Neural cell (in vitro differentiated cells): ENCODE results near the gene NCLN.

Experiments
- CTCF ChIP-seq: fragments of 450-650 bp; IDR thresholded peaks from 2 replicates; pipeline ENCODE4 v1.5.1; 2014; ENCODE audit warnings: antibody characterized with exemption, mild to moderate bottlenecking, moderate library complexity; ENCODE audit not compliant: poor library complexity, severe bottlenecking
- RAD21 ChIP-seq: fragments of 450-650 bp; conservative IDR thresholded peaks from 2 replicates; pipeline ENCODE4 v1.6.1; 2014; ENCODE audit warnings: antibody characterized with exemption, mild to moderate bottlenecking, moderate library complexity
- REST ChIP-seq: IDR thresholded peaks from 2 replicates; pipeline ENCODE4 v1.6.1; 2012; ENCODE audit warnings: borderline replicate concordance
- TAF1 ChIP-seq: IDR thresholded peaks from 2 replicates; pipeline ENCODE4 v1.6.1; 2012; ENCODE audit warnings: low read depth

GRCh38 chr19:3213159-3213558 lies 27.4 kb downstream of the NCLN start:
- TF ChIP-seq REST (no peak), CTCF (no peak), RAD21 (no peak), TAF1 (no peak)
